GM04504 (cell line): ENCODE measurements around the gene PATL2.
"Not testable (repeated sequence)": the region's sequence is repeated elsewhere in the genome, so short reads cannot be mapped to it uniquely, and the experiment has no call there.

Experiments used
- DNase-seq: peaks from one replicate; pipeline ENCODE4 v3.0.0-alpha.2; 2012; ENCODE audit warnings: low read depth

Gene PATL2

GRCh38 chr15:44719293-44719999 is 8.3 kb upstream of the PATL2 start:
- DNase-seq = no peak

- no peak for DNase-seq
These were observed 7.8 kb upstream of the PATL2 start for GRCh38 chr15:44718927-44719292.

- no peak for DNase-seq
These were observed 7.2 kb upstream of the PATL2 start for GRCh38 chr15:44718180-44718926.

DNA sequence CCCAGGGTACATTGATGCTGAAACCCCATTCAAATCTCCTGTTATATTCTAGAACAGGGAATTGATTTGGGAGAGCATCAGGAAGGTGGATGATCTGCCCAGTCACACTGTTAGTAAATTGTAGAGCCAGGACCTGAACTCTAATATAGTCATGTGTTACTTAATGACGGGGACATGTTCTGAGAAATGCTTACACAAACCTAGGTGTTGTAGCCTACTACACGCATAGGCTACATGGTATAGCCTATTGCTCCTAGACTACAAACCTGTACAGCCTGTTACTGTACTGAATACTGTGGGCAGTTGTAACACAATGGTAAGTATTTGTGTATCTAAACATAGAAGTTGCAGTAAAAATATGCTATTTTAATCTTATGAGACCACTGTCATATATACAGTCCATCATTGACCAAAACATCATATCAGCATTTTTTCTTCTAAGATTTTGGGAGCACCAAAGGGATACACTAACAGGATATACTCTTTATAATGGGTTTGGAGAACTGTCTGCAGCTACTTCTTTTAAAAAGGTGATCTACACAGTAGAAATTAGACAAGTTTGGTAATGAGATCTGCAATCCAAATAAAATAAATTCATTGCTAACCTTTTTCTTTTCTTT is 6.0 kb upstream of the PATL2 start:
- DNase-seq = no peak

- no peak for DNase-seq
These were observed 4.7 kb upstream of the PATL2 start for GRCh38 chr15:44715797-44716334.

DNA sequence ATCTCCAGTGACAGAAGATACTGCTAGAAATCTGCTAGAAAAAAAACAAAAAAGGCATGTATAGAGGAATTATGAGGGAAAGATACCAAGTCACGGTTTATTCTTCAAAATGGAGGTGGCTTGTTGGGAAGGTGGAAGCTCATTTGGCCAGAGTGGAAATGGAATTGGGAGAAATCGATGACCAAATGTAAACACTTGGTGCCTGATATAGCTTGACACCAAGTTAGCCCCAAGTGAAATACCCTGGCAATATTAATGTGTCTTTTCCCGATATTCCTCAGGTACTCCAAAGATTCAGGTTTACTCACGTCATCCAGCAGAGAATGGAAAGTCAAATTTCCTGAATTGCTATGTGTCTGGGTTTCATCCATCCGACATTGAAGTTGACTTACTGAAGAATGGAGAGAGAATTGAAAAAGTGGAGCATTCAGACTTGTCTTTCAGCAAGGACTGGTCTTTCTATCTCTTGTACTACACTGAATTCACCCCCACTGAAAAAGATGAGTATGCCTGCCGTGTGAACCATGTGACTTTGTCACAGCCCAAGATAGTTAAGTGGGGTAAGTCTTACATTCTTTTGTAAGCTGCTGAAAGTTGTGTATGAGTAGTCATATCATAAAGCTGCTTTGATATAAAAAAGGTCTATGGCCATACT is 4.1 kb upstream of the PATL2 start:
- DNase-seq = no peak

DNA sequence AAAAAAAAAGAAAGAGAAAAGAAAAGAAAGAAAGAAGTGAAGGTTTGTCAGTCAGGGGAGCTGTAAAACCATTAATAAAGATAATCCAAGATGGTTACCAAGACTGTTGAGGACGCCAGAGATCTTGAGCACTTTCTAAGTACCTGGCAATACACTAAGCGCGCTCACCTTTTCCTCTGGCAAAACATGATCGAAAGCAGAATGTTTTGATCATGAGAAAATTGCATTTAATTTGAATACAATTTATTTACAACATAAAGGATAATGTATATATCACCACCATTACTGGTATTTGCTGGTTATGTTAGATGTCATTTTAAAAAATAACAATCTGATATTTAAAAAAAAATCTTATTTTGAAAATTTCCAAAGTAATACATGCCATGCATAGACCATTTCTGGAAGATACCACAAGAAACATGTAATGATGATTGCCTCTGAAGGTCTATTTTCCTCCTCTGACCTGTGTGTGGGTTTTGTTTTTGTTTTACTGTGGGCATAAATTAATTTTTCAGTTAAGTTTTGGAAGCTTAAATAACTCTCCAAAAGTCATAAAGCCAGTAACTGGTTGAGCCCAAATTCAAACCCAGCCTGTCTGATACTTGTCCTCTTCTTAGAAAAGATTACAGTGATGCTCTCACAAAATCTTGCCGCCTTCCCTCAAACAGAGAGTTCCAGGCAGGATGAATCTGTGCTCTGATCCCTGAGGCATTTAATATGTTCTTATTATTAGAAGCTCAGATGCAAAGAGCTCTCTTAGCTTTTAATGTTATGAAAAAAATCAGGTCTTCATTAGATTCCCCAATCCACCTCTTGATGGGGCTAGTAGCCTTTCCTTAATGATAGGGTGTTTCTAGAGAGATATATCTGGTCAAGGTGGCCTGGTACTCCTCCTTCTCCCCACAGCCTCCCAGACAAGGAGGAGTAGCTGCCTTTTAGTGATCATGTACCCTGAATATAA is 2.2 kb upstream of the PATL2 start:
- DNase-seq = no peak

- peak; percentile 67 for DNase-seq
These were observed 1.4 kb upstream of the PATL2 start for GRCh38 chr15:44712346-44713005.

GRCh38 chr15:44711743-44712345 is 721 bp upstream of the PATL2 start:
- no peak for DNase-seq

DNA sequence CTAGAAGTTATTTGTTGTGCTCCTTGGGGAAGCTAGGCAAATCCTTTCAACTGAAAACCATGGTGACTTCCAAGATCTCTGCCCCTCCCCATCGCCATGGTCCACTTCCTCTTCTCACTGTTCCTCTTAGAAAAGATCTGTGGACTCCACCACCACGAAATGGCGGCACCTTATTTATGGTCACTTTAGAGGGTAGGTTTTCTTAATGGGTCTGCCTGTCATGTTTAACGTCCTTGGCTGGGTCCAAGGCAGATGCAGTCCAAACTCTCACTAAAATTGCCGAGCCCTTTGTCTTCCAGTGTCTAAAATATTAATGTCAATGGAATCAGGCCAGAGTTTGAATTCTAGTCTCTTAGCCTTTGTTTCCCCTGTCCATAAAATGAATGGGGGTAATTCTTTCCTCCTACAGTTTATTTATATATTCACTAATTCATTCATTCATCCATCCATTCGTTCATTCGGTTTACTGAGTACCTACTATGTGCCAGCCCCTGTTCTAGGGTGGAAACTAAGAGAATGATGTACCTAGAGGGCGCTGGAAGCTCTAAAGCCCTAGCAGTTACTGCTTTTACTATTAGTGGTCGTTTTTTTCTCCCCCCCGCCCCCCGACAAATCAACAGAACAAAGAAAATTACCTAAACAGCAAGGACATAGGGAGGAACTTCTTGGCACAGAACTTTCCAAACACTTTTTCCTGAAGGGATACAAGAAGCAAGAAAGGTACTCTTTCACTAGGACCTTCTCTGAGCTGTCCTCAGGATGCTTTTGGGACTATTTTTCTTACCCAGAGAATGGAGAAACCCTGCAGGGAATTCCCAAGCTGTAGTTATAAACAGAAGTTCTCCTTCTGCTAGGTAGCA is 657 bp downstream of the PATL2 start:
- no peak for DNase-seq

GRCh38 chr15:44706946-44707636 is 4.0 kb downstream of the PATL2 start:
- no peak for DNase-seq

GRCh38 chr15:44706401-44706800 is 4.7 kb downstream of the PATL2 start:
- no peak for DNase-seq

GRCh38 chr15:44705986-44706385 is 5.1 kb downstream of the PATL2 start:
- no peak for DNase-seq

DNA sequence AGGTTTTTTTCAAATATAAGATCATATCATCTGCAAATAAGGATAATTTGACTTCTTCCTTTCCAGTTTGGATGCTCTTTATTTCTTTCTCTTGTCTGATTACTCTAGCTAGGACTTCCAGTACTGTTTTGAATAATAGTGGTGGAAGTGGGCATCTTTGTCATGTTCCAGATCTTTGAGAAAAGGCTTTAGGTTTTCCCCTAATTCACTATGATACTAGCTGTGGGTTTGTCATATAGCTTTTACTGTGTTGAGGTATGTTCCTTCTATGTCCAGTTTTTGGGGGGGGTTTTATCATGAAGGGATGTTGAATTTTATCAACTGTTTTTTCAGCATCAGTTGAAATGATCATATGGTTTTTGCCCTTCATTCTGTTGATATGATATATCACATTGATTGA is 10.4 kb downstream of the PATL2 start:
- not testable (repeated sequence) for DNase-seq

DNA sequence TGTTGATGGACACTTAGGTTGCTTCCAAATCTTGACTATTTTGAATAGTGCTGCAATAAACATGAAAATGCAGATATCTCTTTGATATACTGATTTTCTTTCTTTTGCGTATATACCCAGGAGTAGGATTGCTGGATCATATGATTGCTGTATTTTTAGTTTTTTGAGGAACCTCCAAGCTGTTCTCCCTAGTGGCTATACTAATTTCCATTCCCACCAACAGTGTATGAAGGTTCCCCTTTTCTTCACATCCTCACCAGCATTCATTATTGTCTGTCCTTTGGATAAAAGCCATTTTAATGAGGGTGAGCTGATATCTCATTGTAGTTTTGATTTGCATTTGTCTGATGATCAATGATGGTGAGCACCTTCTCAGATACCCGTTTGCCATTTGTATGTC is 12.5 kb downstream of the PATL2 start:
- no peak for DNase-seq

DNA sequence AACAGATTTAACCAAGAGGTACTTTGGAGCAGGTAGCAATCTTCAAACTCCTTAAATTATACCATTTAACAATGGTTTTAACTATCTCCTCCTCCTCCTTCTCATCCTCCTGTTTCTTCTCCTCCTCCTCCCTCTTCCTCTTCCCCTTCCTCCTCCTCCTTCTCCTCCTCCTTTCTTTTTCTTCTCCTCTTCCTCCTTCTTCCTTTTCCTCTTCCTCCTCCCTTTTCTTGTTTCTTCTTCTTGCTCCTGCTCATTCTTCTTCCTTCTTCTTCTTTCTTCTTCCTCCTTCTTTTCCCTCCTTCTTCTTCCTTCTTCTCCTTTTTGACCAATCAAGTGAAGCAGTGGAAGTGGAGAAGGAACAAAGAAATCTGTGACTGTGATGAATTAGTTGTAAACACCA is 14.1 kb downstream of the PATL2 start:
- no peak for DNase-seq

- no peak for DNase-seq
These were observed 15.8 kb downstream of the PATL2 start for GRCh38 chr15:44695294-44695693.

- DNase-seq = no peak
These were observed 16.7 kb downstream of the PATL2 start for GRCh38 chr15:44694416-44694815.

- no peak for DNase-seq
These were observed 18.5 kb downstream of the PATL2 start for GRCh38 chr15:44692659-44693058.
